Body of pancreas (tissue), 4 donors: Measurements from ENCODE around the gene CENPO. TPM values are rescaled to one million over a fixed set of nuclear protein-coding genes. Genes with fewer than 3 reads are reported as not detected.

ENCODE experiments used
- ATAC-seq: fragments of 150-250 bp; one replicate; pipeline ENCODE4 v1.9.1; 2016
- DNase-seq, 4 donors: peaks; one replicate each; pipeline ENCODE4 v3.0.0-alpha.2; 2019
- H3K27ac ChIP-seq, 4 donors: fragments of 200-600 bp; sonication (generic); 1 replicate in 3 of 4; 2 replicates in 1 of 4; pipeline versions ENCODE4 v1.5.1 to v1.6.1; 2016 to 2019; ENCODE audit warnings: mild to moderate bottlenecking in 1 of 4, mixed read lengths in 1 of 4, moderate library complexity in 1 of 4
- H3K27me3 ChIP-seq, 2 donors: fragments of 200-600 bp; sonication (generic); one replicate each; pipeline ENCODE4 v1.6.0; 2016; ENCODE audit warnings: mild to moderate bottlenecking in 1 of 2
- H3K36me3 ChIP-seq, 2 donors: fragments of 200-600 bp; sonication (generic); replicated peaks in 1 of 2; 2 replicates each; pipeline ENCODE4 v1.5.1; 2016; ENCODE audit warnings: low read depth in 2 of 2; ENCODE audit not compliant: insufficient read depth in 1 of 2
- H3K4me1 ChIP-seq: fragments of 200-600 bp; sonication (generic); one replicate; pipeline ENCODE4 v1.6.0; 2016
- H3K4me3 ChIP-seq, 2 donors: fragments of 200-600 bp; sonication (generic); 1 replicate in 1 of 2; 2 replicates in 1 of 2; pipeline ENCODE4 v1.5.1; 2016 to 2019
- H3K9me3 ChIP-seq, 3 donors: fragments of 200-600 bp; sonication (generic); 1 replicate in 2 of 3; 2 replicates in 1 of 3; pipeline ENCODE4 v1.5.1; 2016
- POLR2A ChIP-seq, 3 donors: fragments of 450-650 bp; IDR thresholded peaks; one replicate each; pipeline ENCODE4 v1.6.1; 2016; ENCODE audit warnings: antibody characterized with exemption in 3 of 3, mild to moderate bottlenecking in 2 of 3
- WGBS, 2 donors: methylation state at CpG; one replicate each; pipeline ENCODE4 v1.1.5; 2017; 5-methylcytosine and 5-hydroxymethylcytosine counted together
- intact Hi-C: fragments of 100-400 bp; cut with DNase I; formaldehyde crosslinking; loops from one replicate; pipeline ENCODE4 v1.15.1; 2023
- total RNA-seq, 2 donors: library from RNA; depleted of rRNA; stranded (reverse); fragments of >200 nt; gene quantifications; one replicate each; pipeline ENCODE4 v1.1.0, GENCODE V29; 2016
- TF ChIP-seq, protein P1 (sequence below), 7 experiments: fragments of 450-650 bp in 4 of 7; fragments of 200-600 bp in 3 of 7; sonication (generic) in 3 of 7; IDR thresholded peaks; one replicate each; pipeline ENCODE4 v1.5.1; 2016 to 2019; ENCODE audit warnings: antibody characterized with exemption in 7 of 7

CENPO gene
- total RNA-seq, 2 donors from 2014 or later = 2.0 to 2.6 TPM

GRCh38 chr2:24785671-24786321, 7.4 kb upstream of the CENPO start:
- intact Hi-C loops = no loop called here
- Histone ChIP-seq H3K9me3 (no peaks in the 10 kb centered on the region), H3K27me3 (no peaks in the 10 kb centered on the region), H3K36me3 (no peaks in the 10 kb centered on the region), H3K4me3 (no peak overlapping the region), H3K27ac (no peak overlapping the region), H3K4me1 (no peaks in the 10 kb centered on the region)
- TF ChIP-seq, protein P1, sequence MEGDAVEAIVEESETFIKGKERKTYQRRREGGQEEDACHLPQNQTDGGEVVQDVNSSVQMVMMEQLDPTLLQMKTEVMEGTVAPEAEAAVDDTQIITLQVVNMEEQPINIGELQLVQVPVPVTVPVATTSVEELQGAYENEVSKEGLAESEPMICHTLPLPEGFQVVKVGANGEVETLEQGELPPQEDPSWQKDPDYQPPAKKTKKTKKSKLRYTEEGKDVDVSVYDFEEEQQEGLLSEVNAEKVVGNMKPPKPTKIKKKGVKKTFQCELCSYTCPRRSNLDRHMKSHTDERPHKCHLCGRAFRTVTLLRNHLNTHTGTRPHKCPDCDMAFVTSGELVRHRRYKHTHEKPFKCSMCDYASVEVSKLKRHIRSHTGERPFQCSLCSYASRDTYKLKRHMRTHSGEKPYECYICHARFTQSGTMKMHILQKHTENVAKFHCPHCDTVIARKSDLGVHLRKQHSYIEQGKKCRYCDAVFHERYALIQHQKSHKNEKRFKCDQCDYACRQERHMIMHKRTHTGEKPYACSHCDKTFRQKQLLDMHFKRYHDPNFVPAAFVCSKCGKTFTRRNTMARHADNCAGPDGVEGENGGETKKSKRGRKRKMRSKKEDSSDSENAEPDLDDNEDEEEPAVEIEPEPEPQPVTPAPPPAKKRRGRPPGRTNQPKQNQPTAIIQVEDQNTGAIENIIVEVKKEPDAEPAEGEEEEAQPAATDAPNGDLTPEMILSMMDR (IDR thresholded peaks at IDR 0.05) = no peak
- no peak for ATAC-seq
- DNase-seq = peak in 2 of 4 donors; percentile 10 to 19
- 79 to 88% methylated on average over 6 of the region's 6 CpGs for WGBS, 2 donors

DNA sequence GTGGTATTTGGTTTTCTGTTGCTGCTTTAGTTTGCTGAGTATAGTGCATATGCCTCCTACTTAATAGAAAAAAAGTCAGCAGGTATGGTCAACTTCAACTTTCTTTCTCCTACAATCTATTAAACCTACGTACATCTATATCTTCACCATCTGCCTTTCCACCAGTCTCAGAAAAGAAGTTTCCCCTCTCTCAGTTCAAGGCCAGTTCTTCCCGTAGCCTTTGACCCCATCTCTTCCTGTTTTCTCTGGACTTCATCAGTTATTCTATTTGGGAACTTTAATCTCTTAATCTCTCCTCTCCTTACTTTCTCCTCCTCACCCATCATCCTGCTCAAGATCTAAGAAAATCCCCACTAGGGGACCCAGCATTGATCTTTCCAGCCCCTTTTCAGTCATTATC, 5.7 kb upstream of the CENPO start:
- WGBS, 2 donors = 62 to 73% methylated on average over 2 of the region's 2 CpGs
- Histone ChIP-seq H3K36me3 (no peaks in the 10 kb centered on the region), H3K27ac (no peak overlapping the region), H3K4me1 (peaks cover 9% of the 10 kb centered on the region), H3K27me3 (no peaks in the 10 kb centered on the region), H3K9me3 (no peaks in the 10 kb centered on the region), H3K4me3 (no peak overlapping the region)
- ATAC-seq (no peak), DNase-seq (no peak)
- intact Hi-C loops = no loop called here
- TF ChIP-seq, protein P1 (IDR thresholded peaks at IDR 0.05) = no peak
- no peak for TF ChIP-seq POLR2A (IDR thresholded peaks at IDR 0.05)

- intact Hi-C loops = no loop called here
- H3K27me3 ChIP-seq = no peaks in the 10 kb centered on the region
- DNase-seq (no peak), ATAC-seq (no peak)
- H3K9me3 ChIP-seq = no peaks in the 10 kb centered on the region
- H3K27ac ChIP-seq = no peak overlapping the region
- H3K4me3 ChIP-seq = no peak overlapping the region
- 73 to 83% methylated on average over 3 of the region's 3 CpGs for WGBS, 2 donors
- TF ChIP-seq, protein P1 (IDR thresholded peaks at IDR 0.05) = no peak
- TF ChIP-seq POLR2A (IDR thresholded peaks at IDR 0.05) = no peak
- H3K36me3 ChIP-seq = no peaks in the 10 kb centered on the region
- H3K4me1 ChIP-seq = peaks cover 12% of the 10 kb centered on the region
These were observed 4.4 kb upstream of the CENPO start for GRCh38 chr2:24788816-24789215.

DNA sequence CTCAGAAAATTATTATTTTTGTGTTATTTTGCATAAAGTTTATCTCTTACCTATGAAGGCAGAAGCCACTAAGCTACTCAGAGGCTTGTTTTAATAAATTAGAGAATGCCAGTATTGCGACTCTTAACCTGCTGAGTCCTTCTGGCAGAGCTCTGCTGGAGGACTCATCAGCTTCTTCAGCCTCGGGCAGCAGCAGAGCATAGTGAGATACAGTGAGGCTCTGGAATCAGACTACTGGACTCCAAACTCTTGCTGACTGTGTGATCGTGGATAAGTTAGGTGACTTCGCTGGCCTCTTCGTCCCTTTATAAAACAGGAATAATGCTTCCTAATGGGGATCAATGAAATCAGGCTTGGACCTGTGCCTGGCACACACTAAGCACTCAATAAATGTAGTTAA, 1.8 kb upstream of the CENPO start:
- no peak for TF ChIP-seq POLR2A (IDR thresholded peaks at IDR 0.05)
- TF ChIP-seq, protein P1 (IDR thresholded peaks at IDR 0.05) = no peak
- no peaks in the 10 kb centered on the region for H3K9me3 ChIP-seq
- intact Hi-C loops = no loop called here
- no peak overlapping the region for H3K4me3 ChIP-seq
- DNase-seq (no peak), ATAC-seq (no peak)
- H3K4me1 ChIP-seq = peaks cover 15% of the 10 kb centered on the region
- no peaks in the 10 kb centered on the region for H3K27me3 ChIP-seq
- H3K27ac ChIP-seq = no peak overlapping the region
- no peaks in the 10 kb centered on the region for H3K36me3 ChIP-seq
- 92 to 95% methylated on average over 5 of the region's 5 CpGs for WGBS, 2 donors

GRCh38 chr2:24792542-24792873, 717 bp upstream of the CENPO start:
- intact Hi-C loops = no loop called here
- 1% methylated on average over 6 of the region's 6 CpGs for WGBS, 2 donors
- H3K4me1 ChIP-seq = peaks cover 15% of the 10 kb centered on the region
- no peak for ATAC-seq
- H3K4me3 ChIP-seq = peak overlapping the region; percentile 65 to 94
- DNase-seq = no peak
- no peaks in the 10 kb centered on the region for H3K27me3 ChIP-seq
- no peaks in the 10 kb centered on the region for H3K9me3 ChIP-seq
- TF ChIP-seq, protein P1 (IDR thresholded peaks at IDR 0.05) = no peak
- no peak for TF ChIP-seq POLR2A (IDR thresholded peaks at IDR 0.05)
- no peaks in the 10 kb centered on the region for H3K36me3 ChIP-seq
- H3K27ac ChIP-seq = peak overlapping the region; percentile 98 to 100 (median 98)
